ENCODE data around the gene FSTL5. TPM values are rescaled to one million over a fixed set of nuclear protein-coding genes. Genes with fewer than 3 reads are reported as not detected.
A peak's percentile ranks its signal among the peaks of the same experiment; 100 is the strongest.

FSTL5 gene
- polyA plus RNA-seq, 3 donors = not detected

DNA sequence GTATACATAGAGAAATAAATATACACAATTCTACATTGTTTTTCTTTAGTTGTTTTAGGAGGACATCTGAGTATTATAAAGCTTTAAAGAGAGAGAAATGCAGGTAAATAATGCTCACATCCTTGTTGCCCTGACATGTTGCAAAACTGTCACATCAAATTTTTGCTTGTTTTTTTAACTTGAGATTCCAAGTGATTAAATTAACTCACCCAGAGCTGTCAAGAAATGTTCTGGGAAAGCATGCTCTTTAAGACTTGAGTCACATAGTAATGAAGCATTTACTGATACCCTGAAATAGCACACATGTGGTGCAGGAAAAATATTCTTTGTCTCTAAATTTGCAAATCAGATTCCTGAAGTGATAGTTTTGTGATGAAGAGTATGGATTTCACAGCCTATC lies 665.6 kb downstream of the FSTL5 start:
- no peaks in the 10 kb centered on the region for H3K36me3 Mint-ChIP-seq
- intact Hi-C loops (cut with micrococcal nuclease) = no loop called here

GRCh38 chr4:161486461-161486860 lies 677.3 kb downstream of the FSTL5 start:
- H3K27me3 Mint-ChIP-seq (ENCODE audit: low read depth in 3 of 3) = peaks cover 0 to 2% (median 0%) of the 10 kb centered on the region in 3 donors
- H3K9me3 Mint-ChIP-seq = peaks cover 0 to 9% (median 2%) of the 10 kb centered on the region in 7 donors
- Histone ChIP-seq H3K27ac (ENCODE audit: low read depth in 1 of 2, low read length in 2 of 2) (no peak overlapping the region), H3K79me2 (ENCODE audit: insufficient read depth, low read length) (no peaks in the 10 kb centered on the region), H3K36me3 (replicated peaks in 1 of 2; ENCODE audit: control insufficient read depth in 1 of 2, insufficient read depth in 2 of 2, low read length in 2 of 2) (no peaks in the 10 kb centered on the region), H3K9me3 (replicated peaks in 1 of 2; ENCODE audit: control insufficient read depth in 1 of 2, insufficient read depth in 1 of 2, low read length in 2 of 2) (no peaks in the 10 kb centered on the region), H3K27me3 (ENCODE audit: control insufficient read depth in 2 of 2, insufficient read depth in 2 of 2, low read length in 2 of 2) (no peaks in the 10 kb centered on the region), H3K4me1 (ENCODE audit: control insufficient read depth in 1 of 2, insufficient read depth in 2 of 2, low read length in 2 of 2) (peaks cover 8 to 9% of the 10 kb centered on the region in 2 donors), H3K4me2 (replicated peaks; ENCODE audit: extremely low read depth, low read length, poor library complexity, severe bottlenecking) (peak overlapping the region; percentile 22), H2AFZ (ENCODE audit: insufficient read depth, low read depth, low read length, poor library complexity, severe bottlenecking) (peak overlapping the region; percentile 47), H4K20me1 (ENCODE audit: insufficient read depth, low read length) (no peaks in the 10 kb centered on the region), H3K9ac (ENCODE audit: insufficient read depth, low read length, poor library complexity, severe bottlenecking) (no peak overlapping the region), H3K4me3 (replicated peaks in 1 of 3; ENCODE audit: low read depth in 2 of 3, low read length in 3 of 3) (no peak overlapping the region)
- no peak overlapping the region for H3K27ac Mint-ChIP-seq
- intact Hi-C loops (cut with micrococcal nuclease) = no loop called here
- no CpG with 5 or more reads among the region's 1 CpG for WGBS (ENCODE audit: insufficient coverage)
- no peak for DNase-seq
- peaks cover 12% of the 10 kb centered on the region for H3K4me1 Mint-ChIP-seq
- TF ChIP-seq, protein P1, sequence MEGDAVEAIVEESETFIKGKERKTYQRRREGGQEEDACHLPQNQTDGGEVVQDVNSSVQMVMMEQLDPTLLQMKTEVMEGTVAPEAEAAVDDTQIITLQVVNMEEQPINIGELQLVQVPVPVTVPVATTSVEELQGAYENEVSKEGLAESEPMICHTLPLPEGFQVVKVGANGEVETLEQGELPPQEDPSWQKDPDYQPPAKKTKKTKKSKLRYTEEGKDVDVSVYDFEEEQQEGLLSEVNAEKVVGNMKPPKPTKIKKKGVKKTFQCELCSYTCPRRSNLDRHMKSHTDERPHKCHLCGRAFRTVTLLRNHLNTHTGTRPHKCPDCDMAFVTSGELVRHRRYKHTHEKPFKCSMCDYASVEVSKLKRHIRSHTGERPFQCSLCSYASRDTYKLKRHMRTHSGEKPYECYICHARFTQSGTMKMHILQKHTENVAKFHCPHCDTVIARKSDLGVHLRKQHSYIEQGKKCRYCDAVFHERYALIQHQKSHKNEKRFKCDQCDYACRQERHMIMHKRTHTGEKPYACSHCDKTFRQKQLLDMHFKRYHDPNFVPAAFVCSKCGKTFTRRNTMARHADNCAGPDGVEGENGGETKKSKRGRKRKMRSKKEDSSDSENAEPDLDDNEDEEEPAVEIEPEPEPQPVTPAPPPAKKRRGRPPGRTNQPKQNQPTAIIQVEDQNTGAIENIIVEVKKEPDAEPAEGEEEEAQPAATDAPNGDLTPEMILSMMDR (IDR thresholded peaks at IDR 0.05) = no peak
- no peak overlapping the region for H3K4me3 Mint-ChIP-seq
- peaks cover 0 to 3% of the 10 kb centered on the region in 2 donors for H3K36me3 Mint-ChIP-seq

More for the DNA sequence above, 665.6 kb downstream of the FSTL5 start:
- H3K4me3 ChIP-seq (replicated peaks in 1 of 3; ENCODE audit: low read depth in 2 of 3, low read length in 3 of 3) = no peak overlapping the region
- H3K9ac ChIP-seq (ENCODE audit: insufficient read depth, low read length, poor library complexity, severe bottlenecking) = no peak overlapping the region
- Mint-ChIP-seq H3K27me3 (ENCODE audit: low read depth in 3 of 3) (no peaks in the 10 kb centered on the region), H3K4me3 (no peak overlapping the region), H3K4me1 (no peaks in the 10 kb centered on the region), H3K27ac (no peak overlapping the region), H3K9me3 (no peaks in the 10 kb centered on the region)
- H3K4me2 ChIP-seq (replicated peaks; ENCODE audit: extremely low read depth, low read length, poor library complexity, severe bottlenecking) = no peak overlapping the region
- H2AFZ ChIP-seq (ENCODE audit: insufficient read depth, low read depth, low read length, poor library complexity, severe bottlenecking) = no peak overlapping the region
- H4K20me1 ChIP-seq (ENCODE audit: insufficient read depth, low read length) = no peaks in the 10 kb centered on the region
- TF ChIP-seq, protein P1 (IDR thresholded peaks at IDR 0.05) = no peak
- H3K27ac ChIP-seq (ENCODE audit: low read depth in 1 of 2, low read length in 2 of 2) = no peak overlapping the region
- no peaks in the 10 kb centered on the region for H3K9me3 ChIP-seq (replicated peaks in 1 of 2; ENCODE audit: control insufficient read depth in 1 of 2, insufficient read depth in 1 of 2, low read length in 2 of 2)
- no peaks in the 10 kb centered on the region for H3K4me1 ChIP-seq (ENCODE audit: control insufficient read depth in 1 of 2, insufficient read depth in 2 of 2, low read length in 2 of 2)
- H3K27me3 ChIP-seq (ENCODE audit: control insufficient read depth in 2 of 2, insufficient read depth in 2 of 2, low read length in 2 of 2) = no peaks in the 10 kb centered on the region
- no peaks in the 10 kb centered on the region for H3K79me2 ChIP-seq (ENCODE audit: insufficient read depth, low read length)
- H3K36me3 ChIP-seq (replicated peaks in 1 of 2; ENCODE audit: control insufficient read depth in 1 of 2, insufficient read depth in 2 of 2, low read length in 2 of 2) = no peaks in the 10 kb centered on the region
- DNase-seq = no peak
